Activated naive CD4-positive, alpha-beta T cell treated with anti-CD3 and anti-CD28 coated beads, Interleukin-2, amount 10 ng/mL, durations not matched to agents 7 days and 5 days (primary cell): ENCODE measurements around the gene YWHAQ.
A peak's percentile ranks its signal among the peaks of the same experiment; 100 is the strongest.
"Not testable (repeated sequence)": the region's sequence is repeated elsewhere in the genome, so short reads cannot be mapped to it uniquely, and the experiment has no call there.

Experiments
- CTCF ChIA-PET: fragments of 350-600 bp; sonication (Branson Sonifier 250); formaldehyde crosslinking; loops from one replicate; lab custom pipeline; 2021; ENCODE audit warnings: antibody characterized with exemption; lab: Charles Lee
- DNase-seq: peaks from one replicate; pipeline ENCODE4 v3.0.0-alpha.2; 2020
- H3K27ac Mint-ChIP-seq: one replicate; pipeline ENCODE4 v1.8.0; 2021; ENCODE audit warnings: mild to moderate bottlenecking, moderate library complexity, mixed read lengths
- H3K27me3 Mint-ChIP-seq: one replicate; pipeline ENCODE4 v1.8.0; 2021; ENCODE audit warnings: mild to moderate bottlenecking, mixed read lengths
- H3K36me3 Mint-ChIP-seq: one replicate; pipeline ENCODE4 v1.8.0; 2021; ENCODE audit warnings: mixed read lengths
- H3K4me1 Mint-ChIP-seq: one replicate; pipeline ENCODE4 v1.8.0; 2021; ENCODE audit warnings: mixed read lengths
- H3K4me3 Mint-ChIP-seq: one replicate; pipeline ENCODE4 v1.8.0; 2021; ENCODE audit warnings: mild to moderate bottlenecking, moderate library complexity, mixed read lengths
- H3K9me3 Mint-ChIP-seq: one replicate; pipeline ENCODE4 v1.8.0; 2021; ENCODE audit warnings: mixed read lengths

Gene YWHAQ

DNA sequence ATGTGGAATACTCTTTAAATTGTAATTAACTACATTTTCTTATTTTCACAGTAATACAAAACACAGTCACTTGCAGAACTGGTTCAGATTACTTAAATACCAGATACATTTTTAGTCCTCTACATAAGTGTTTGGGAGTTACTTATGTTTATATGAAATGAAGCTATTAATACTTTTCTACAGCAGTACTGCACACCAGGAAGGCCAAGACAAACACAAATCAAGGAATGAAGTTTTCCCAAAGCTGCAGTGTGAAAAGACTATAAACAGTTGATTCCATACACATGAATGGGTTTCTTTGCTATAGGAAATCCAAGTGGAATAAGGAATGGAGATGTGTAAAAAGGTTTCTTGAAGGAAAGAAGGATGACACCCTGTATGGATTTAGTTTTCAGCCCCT is 45.9 kb downstream of the YWHAQ start:
- peaks cover 39% of the 10 kb centered on the region for H3K36me3 Mint-ChIP-seq
- H3K27ac Mint-ChIP-seq, CTCF ChIA-PET, H3K4me3 Mint-ChIP-seq, H3K9me3 Mint-ChIP-seq, H3K27me3 Mint-ChIP-seq, H3K4me1 Mint-ChIP-seq, DNase-seq: not testable (repeated sequence)

DNA sequence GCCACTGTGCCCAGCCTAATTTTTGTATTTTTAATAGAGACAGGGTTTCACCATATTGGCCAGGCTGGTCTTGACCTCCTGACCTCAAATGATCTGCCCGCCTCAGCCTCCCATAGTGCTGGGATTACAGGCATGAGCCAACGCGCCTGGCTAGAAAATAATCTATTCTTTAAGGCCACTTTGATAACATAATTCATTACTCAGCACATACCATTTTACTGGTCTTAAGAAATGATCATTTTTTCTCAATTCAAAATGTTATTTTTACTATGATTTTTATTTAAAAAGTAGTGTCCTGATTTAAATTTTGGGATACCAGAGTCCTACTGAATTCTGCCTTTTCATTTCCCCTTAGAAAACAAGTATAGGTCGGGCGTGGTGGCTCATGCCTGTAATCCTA is 48.2 kb downstream of the YWHAQ start:
- Mint-ChIP-seq H3K27me3 (no peaks in the 10 kb centered on the region), H3K36me3 (peaks cover 30% of the 10 kb centered on the region), H3K9me3 (no peaks in the 10 kb centered on the region), H3K27ac (no peak overlapping the region), H3K4me3 (no peak overlapping the region), H3K4me1 (no peaks in the 10 kb centered on the region)
- no peak for DNase-seq
- CTCF ChIA-PET, result no interaction called here

DNA sequence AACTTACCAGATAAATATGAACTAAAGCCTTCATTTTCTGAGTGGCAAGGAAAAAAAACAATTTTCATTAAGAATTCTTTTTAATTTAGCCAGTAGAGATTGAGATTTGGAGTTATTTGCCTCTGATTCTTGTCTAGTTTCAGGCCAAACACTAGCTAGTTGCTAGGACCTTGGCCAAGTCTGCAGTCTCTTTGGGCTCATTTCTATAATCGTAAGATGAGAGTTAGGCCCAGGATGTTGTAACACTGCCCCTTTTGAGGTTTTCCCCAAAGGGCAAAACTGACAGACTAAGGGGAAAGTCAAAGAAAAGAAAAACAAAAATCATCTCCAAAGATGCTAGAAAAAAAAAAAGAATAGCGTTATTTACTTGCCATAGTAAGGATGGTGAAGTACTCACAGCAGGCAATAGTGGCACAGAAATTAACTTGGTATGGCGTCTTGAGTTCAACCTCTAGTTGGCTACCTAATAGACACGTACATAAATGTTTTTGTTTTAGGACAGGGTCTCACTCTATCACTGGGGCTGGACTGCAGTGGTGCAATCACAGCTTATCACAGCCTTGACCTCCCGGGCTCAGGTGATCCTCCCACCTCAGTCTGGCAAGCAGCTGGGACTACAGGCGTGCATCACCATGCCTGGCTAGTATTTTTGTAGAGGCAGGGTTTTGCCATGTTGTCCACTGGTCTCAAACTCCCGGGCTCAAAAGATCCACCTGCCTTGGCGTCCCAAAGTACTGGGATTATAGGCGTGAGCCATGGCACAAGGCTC is 52.1 kb downstream of the YWHAQ start:
- no peaks in the 10 kb centered on the region for H3K9me3 Mint-ChIP-seq
- no peak for DNase-seq
- CTCF ChIA-PET, result interaction anchor here (1.0 to 1.1 kb wide), 2 partner anchors 9 to 15 kb away, joined by 3 read pairs; no protein-coding TSS in a partner anchor
- H3K27ac Mint-ChIP-seq, result no peak overlapping the region
- H3K4me3 Mint-ChIP-seq, result no peak overlapping the region
- peaks cover 5% of the 10 kb centered on the region for H3K36me3 Mint-ChIP-seq
- H3K27me3 Mint-ChIP-seq, result no peaks in the 10 kb centered on the region
- peaks cover 4% of the 10 kb centered on the region for H3K4me1 Mint-ChIP-seq

DNA sequence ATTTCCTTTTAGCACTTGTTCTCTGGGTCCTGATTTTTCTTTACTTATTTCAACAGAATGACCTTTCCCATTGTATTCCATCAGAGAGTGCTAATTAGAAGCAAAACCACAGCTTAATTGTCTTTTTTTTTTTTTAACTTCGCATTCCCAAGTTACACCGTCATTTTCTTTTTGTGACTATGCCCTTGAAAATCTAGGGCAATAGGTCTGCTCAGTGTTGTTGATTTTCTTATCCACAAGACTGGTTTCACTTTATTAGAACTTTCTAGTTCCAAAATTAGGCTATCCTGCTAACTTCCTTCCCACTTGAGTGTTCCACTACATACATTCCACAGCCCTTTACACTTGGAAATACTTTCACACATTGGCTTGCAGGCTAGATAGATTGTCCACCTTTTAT is 56.5 kb downstream of the YWHAQ start:
- no peak overlapping the region for H3K27ac Mint-ChIP-seq
- CTCF ChIA-PET, result interaction anchor here (0.6 to 0.7 kb wide), 2 partner anchors 43 to 307 kb away, joined by 3 to 4 read pairs; no protein-coding TSS in a partner anchor
- no peaks in the 10 kb centered on the region for H3K27me3 Mint-ChIP-seq
- no peak for DNase-seq
- H3K9me3 Mint-ChIP-seq, result no peaks in the 10 kb centered on the region
- peaks cover 4% of the 10 kb centered on the region for H3K4me1 Mint-ChIP-seq
- no peaks in the 10 kb centered on the region for H3K36me3 Mint-ChIP-seq
- H3K4me3 Mint-ChIP-seq, result no peak overlapping the region

DNA sequence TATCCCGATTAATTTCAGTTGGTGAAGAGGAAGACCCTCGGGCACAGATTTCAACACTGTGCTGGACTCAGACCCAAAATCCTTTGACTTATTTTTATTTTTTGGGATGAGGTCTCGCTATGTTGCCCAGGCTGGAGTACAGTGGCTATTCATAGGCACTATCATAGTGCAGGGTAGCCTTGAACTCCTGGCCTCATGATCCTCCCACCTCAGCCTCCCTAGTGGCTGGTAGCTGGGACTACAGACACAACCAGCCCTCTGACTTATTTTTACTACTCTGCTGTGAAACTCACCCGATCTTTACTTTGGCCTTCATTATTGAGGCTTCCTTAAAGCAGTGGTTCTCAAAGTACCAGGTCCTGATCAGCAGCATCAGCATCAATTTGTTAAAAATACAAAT is 57.0 kb downstream of the YWHAQ start:
- H3K9me3 Mint-ChIP-seq, result no peaks in the 10 kb centered on the region
- H3K36me3 Mint-ChIP-seq, result no peaks in the 10 kb centered on the region
- CTCF ChIA-PET, result no interaction called here
- H3K27ac Mint-ChIP-seq, result no peak overlapping the region
- DNase-seq, result no peak
- H3K4me1 Mint-ChIP-seq, result peaks cover 4% of the 10 kb centered on the region
- H3K27me3 Mint-ChIP-seq, result no peaks in the 10 kb centered on the region
- H3K4me3 Mint-ChIP-seq, result no peak overlapping the region

DNA sequence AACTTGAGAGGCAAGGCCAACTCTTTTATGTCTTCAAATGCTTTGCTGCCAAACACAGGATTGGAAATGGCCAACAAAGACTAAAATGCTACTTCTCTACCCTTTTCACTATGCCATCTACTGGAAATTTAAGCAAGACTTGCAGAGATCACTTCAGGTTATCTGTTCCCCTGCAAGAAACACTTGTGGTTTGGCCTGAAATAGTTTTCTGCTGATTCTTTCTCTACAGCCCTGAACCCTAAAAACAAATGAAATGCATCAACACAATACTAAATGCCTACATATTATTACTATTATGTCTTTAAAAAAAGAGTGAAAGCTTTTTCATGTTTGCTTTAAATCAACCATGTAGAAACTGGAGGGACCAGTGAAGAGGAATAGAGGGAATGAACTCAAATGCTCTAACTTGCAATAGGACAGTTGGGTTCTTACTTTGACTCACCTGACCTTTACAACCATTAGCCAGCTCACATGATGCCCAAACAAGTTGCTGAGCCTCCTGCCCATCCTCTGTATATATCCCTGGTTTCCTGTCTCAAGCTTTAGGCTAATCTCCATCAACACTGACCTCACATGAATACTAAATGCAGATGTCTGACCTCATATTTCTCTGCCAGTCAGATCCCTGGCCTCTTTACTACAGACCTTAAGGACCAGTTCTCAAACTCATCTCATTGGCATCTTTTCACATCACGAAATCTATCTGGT is 57.6 kb downstream of the YWHAQ start:
- H3K27ac Mint-ChIP-seq, result no peak overlapping the region
- no peaks in the 10 kb centered on the region for H3K9me3 Mint-ChIP-seq

DNA sequence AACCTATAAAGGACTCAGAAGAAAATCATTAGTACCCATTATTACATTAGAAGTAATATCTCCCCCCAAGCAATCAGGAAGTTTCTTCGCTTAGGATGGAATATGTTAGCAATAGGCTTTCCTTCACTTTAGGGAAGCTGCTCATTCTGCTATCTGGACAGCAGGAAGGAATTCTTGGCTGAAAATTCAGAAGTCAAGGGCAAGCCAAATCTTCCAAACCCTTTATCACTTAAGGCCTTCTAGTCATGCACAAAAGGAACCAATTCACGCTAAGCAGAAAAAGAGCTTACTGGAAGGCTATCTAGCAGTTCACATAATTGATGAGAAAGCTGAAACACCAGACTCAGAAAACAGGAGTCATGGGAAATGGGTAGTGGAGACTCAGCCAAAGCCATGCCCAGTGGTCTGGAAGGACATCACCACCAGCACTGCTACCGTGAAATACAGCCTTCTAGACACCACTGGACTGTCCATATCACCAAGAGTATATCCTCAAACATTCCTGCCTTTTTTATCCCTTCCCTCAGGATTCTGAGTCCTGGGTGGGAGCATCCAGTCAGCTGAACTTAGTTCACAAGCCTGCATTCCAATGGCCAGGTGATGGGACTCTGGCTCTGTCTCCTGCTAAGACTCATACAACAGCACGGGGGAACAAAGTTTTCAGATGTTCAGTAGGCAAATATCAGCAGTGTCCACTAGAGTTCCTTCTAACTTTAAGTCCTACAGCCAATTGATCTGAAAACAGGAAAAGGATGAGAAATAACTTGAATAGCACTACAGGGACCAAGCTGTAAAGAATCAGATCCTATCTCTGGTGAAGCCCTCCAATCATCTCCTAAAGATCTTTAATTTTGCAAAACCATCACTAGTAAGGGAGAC is 60.4 kb downstream of the YWHAQ start:
- Mint-ChIP-seq H3K27ac (no peak overlapping the region), H3K27me3 (no peaks in the 10 kb centered on the region), H3K4me3 (no peak overlapping the region), H3K9me3 (no peaks in the 10 kb centered on the region), H3K36me3 (no peaks in the 10 kb centered on the region), H3K4me1 (peaks cover 4% of the 10 kb centered on the region)
- CTCF ChIA-PET, result interaction anchor here (0.6 to 1.2 kb wide), 5 partner anchors 15 to 229 kb away, joined by 3 to 4 read pairs (median 3); partner anchors contain the start of gene ADAM17
- no peak for DNase-seq

More for the DNA sequence above, 57.6 kb downstream of the YWHAQ start:
- Mint-ChIP-seq H3K4me1 (peaks cover 4% of the 10 kb centered on the region), H3K27me3 (no peaks in the 10 kb centered on the region), H3K36me3 (no peaks in the 10 kb centered on the region), H3K4me3 (no peak overlapping the region)
- CTCF ChIA-PET, result no interaction called here
- DNase-seq, result no peak

DNA sequence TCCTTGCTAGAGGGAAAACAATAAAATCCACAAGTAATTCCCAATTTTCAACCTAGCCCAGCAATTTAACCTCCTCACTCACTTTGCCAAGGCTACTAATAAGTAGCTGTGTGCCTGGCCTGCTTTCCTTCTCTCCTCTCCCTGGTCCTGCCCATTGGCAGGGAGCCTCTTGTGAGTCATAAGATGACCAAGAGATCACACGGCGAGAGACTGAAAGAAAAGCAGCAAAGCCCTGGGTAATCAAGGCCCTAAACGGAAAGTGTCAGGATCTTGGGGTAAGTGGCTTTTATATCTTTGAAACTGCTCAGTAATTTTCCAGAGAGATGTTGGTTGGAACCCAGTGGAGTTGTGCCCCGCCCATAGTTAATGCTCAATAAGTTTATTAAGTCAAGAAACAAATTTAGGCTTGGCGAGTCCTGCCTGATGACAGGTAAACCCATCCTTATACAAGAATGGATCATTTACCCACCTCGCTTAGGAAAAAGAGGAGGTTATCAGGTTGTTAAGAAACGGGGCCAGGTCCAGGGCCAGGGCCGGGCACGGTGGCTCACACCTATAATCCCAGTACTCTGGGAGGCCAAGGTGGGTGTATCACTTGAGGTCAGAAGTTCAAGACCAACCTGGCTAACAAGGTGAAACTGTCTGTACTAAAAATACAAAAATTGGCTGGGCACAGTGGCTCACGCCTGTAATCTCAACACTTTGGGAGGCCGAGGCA is 65.2 kb downstream of the YWHAQ start:
- CTCF ChIA-PET, result no interaction called here

DNA sequence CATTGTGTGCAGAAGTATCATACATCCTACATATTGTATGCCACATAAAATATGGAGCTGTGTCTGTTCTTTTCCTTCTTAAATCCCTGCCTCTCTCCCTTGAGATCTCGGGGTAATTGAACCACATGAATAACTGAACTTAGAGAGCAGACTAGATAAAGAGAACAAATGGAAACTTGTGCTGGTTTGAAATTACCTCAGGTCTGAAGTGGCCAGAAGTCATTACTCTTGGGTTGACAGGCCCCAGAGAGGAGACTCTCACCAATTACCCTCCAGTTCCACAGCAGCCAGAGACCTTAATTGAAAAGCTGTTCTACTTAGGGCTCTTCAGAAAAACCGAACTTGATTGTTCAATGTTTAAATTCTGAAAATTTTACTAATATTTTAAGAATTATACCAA is 70.2 kb downstream of the YWHAQ start:
- H3K4me3 Mint-ChIP-seq, result no peak overlapping the region
- no peaks in the 10 kb centered on the region for H3K9me3 Mint-ChIP-seq
- peaks cover 14% of the 10 kb centered on the region for H3K36me3 Mint-ChIP-seq
- DNase-seq, result no peak
- H3K4me1 Mint-ChIP-seq, result peaks cover 16% of the 10 kb centered on the region
- no peaks in the 10 kb centered on the region for H3K27me3 Mint-ChIP-seq
- H3K27ac Mint-ChIP-seq, result no peak overlapping the region
- CTCF ChIA-PET, result interaction anchor here (0.9 kb wide), 1 partner anchor 238 kb away, joined by 3 read pairs; no protein-coding TSS in a partner anchor

More for the DNA sequence above, 65.2 kb downstream of the YWHAQ start:
- H3K36me3 Mint-ChIP-seq, result peaks cover 3% of the 10 kb centered on the region
- H3K27me3 Mint-ChIP-seq, result no peaks in the 10 kb centered on the region
- no peaks in the 10 kb centered on the region for H3K4me1 Mint-ChIP-seq
- no peak overlapping the region for H3K27ac Mint-ChIP-seq
- no peak for DNase-seq
- no peaks in the 10 kb centered on the region for H3K9me3 Mint-ChIP-seq
- H3K4me3 Mint-ChIP-seq, result no peak overlapping the region

DNA sequence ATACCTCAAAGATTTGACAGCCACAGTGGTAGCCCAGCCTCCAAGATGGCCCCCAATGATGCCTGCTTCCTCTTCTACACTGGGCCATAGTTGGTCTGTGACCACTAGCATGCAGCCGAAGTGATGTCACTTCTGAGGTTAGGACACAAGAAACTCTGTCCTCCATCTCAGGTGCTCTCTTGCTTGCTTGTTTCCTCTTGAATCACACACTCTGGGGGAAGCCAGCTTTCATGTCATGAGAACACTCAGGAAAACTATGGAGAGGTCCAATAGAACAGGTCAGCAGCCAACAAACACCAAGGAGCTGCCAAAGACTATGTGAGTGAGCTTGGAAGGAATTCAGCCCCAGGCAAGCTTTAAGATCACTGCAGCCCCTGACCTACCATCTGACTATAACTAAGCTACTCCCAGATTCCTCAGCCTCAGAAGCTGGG is 71.8 kb downstream of the YWHAQ start:
- no peaks in the 10 kb centered on the region for H3K9me3 Mint-ChIP-seq
- H3K4me3 Mint-ChIP-seq, result no peak overlapping the region
- H3K36me3 Mint-ChIP-seq, result peaks cover 15% of the 10 kb centered on the region
- DNase-seq, result no peak
- H3K27ac Mint-ChIP-seq, result no peak overlapping the region
- no peaks in the 10 kb centered on the region for H3K27me3 Mint-ChIP-seq
- peaks cover 29% of the 10 kb centered on the region for H3K4me1 Mint-ChIP-seq
- CTCF ChIA-PET, result no interaction called here

DNA sequence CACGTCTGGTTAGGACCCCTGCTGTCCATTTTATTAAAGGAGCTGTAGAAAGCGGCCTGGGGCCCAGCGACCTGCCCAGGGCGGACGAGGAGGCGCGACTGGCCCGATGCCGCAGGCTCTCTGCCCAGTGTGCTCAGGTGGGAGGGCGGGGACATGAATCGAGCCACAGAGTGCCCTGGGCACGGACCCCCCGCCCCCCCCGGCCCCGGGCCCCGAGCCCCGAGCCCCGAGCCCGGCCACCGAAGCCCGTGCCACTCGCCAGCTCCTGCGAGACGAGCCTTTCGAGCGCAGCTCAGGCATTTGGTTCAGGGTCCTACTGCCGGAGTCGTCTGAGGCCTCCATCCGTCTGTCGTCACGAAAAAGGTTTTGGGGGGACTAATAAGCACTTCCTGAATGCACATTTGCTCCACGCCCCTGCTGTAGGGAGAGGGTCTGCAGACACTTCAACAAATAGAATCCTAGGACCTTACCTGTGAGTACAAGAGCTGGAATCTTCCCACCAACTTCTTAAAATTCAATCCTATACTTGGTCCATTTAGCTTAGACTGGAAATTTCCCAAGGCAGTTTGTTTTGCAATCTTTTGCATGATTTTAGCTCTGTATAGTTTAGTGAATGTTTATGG is 74.6 kb downstream of the YWHAQ start:
- peak overlapping the region; percentile 98 for H3K4me3 Mint-ChIP-seq
- peaks cover 20% of the 10 kb centered on the region for H3K36me3 Mint-ChIP-seq
- no peaks in the 10 kb centered on the region for H3K27me3 Mint-ChIP-seq
- H3K27ac Mint-ChIP-seq, result peak overlapping the region; percentile 95
- CTCF ChIA-PET, result interaction anchor here (1.1 to 1.8 kb wide), 6 partner anchors 38 to 256 kb away, joined by 3 to 5 read pairs (median 4); partner anchors contain the start of genes IAH1 and YWHAQ
- no peaks in the 10 kb centered on the region for H3K9me3 Mint-ChIP-seq
- no peak for DNase-seq
- H3K4me1 Mint-ChIP-seq, result peaks cover 50% of the 10 kb centered on the region

DNA sequence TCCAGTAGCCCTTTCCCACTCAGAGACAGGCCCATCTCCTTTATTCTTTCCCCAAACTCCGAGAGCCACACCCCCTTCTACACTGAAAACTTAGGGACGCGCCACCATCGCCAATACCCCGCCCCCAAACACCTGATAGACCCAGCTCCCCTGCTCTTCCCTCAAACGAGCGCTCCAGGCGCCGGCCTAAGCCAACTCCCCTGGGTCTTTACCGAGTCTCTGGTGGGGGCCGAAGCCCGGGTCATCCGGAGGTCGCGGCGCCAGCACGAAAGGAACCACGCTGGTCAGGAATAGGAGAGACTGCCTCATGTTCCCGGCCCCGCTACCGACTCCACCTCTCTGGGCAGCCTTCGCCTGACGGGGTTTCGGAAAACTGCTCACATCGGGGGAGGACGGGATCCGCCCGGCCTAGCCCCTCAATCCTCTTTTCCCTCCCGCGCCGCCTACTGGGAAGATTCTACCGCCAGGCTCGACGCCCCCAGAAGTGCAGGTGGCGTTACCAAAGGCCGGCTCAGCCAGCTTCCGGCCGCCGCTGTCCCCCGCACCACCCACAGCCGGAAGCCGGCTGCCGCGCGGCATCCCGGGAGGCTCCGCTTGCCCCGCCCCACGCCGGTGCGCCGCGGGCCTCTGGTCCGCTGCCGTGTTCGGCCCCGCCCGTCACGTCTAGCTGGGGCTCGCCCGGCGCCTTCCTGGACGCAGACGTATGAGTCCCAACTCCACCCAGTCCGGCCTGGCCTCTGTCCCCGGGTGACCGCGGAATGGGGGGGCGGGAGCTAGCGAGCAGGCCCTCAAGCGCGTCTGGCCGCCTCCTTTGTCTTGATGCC is 75.3 kb downstream of the YWHAQ start, which contains the start of gene ADAM17:
ADAM17 (minus strand) TSS at position 534 of the 824 bp plus-strand sequence; CDS start at position 309, 225 bp downstream.
- peak within 1 kb of the TSS; percentile 98 for H3K4me3 Mint-ChIP-seq
- no peaks in the 10 kb centered on the region for H3K27me3 Mint-ChIP-seq
- no peaks in the 10 kb centered on the region for H3K9me3 Mint-ChIP-seq
- DNase-seq, result peak; percentile 91
- H3K4me1 Mint-ChIP-seq, result peaks cover 54% of the 10 kb centered on the region
- peak within 1 kb of the TSS; percentile 95 for H3K27ac Mint-ChIP-seq
- peaks cover 20% of the 10 kb centered on the region for H3K36me3 Mint-ChIP-seq
- CTCF ChIA-PET, result interaction anchor here (0.7 to 1.8 kb wide), 10 partner anchors 14 to 257 kb away, joined by 3 to 5 read pairs (median 3); partner anchors contain the start of genes IAH1 and YWHAQ
